Vagina (tissue), 2 donors: ENCODE data around the gene FYB1. TPM values are rescaled to one million over a fixed set of nuclear protein-coding genes. Genes with fewer than 3 reads are reported as not detected.
"Not testable (repeated sequence)": the region's sequence is repeated elsewhere in the genome, so short reads cannot be mapped to it uniquely, and the experiment has no call there.

Experiments used
- DNase-seq, 2 donors: peaks; one replicate each; pipeline ENCODE4 v3.0.0-alpha.2; 2017; ENCODE audit errors: extremely low spot score in 2 of 2
- H3K27ac ChIP-seq: fragments of 200-600 bp; sonication (generic); one replicate; pipeline ENCODE4 v1.5.1; 2019
- H3K27me3 ChIP-seq: fragments of 200-600 bp; sonication (generic); one replicate; pipeline ENCODE4 v1.5.1; 2019
- H3K36me3 ChIP-seq, 2 donors: fragments of 200-600 bp; sonication (generic); one replicate each; pipeline ENCODE4 v1.5.1; 2017 to 2019
- H3K4me1 ChIP-seq: fragments of 200-600 bp; sonication (generic); one replicate; pipeline ENCODE4 v1.5.1; 2019
- H3K4me3 ChIP-seq, 2 donors: fragments of 200-600 bp; sonication (generic); 1 replicate in 1 of 2; 2 replicates in 1 of 2; pipeline ENCODE4 v1.5.1; 2016 to 2019
- H3K9me3 ChIP-seq: fragments of 200-600 bp; sonication (generic); one replicate; pipeline ENCODE4 v1.5.1; 2019
- CTCF ChIP-seq, 3 experiments: fragments of 450-650 bp in 2 of 3; fragments of 200-600 bp in 1 of 3; sonication (generic) in 1 of 3; IDR thresholded peaks; one replicate each; pipeline ENCODE4 v1.5.1; 2017 to 2019; ENCODE audit warnings: antibody characterized with exemption in 3 of 3, mild to moderate bottlenecking in 2 of 3, moderate library complexity in 2 of 3
- POLR2A ChIP-seq, 2 donors: fragments of 450-650 bp; IDR thresholded peaks; one replicate each; pipeline ENCODE4 v1.6.1; 2017; ENCODE audit warnings: antibody characterized with exemption in 2 of 2, mild to moderate bottlenecking in 2 of 2, moderate library complexity in 2 of 2
- POLR2AphosphoS5 ChIP-seq, 2 donors: sonication (generic); formaldehyde crosslinking; IDR thresholded peaks; one replicate each; pipeline ENCODE4 v1.9.0; 2017; ENCODE audit warnings: antibody characterized with exemption in 2 of 2, mild to moderate bottlenecking in 2 of 2, low read depth in 1 of 2; ENCODE audit not compliant: insufficient read depth in 1 of 2
- intact Hi-C: fragments of 100-400 bp; cut with DNase I; formaldehyde crosslinking; loops from one replicate; pipeline ENCODE4 v1.15.1; 2023
- total RNA-seq: library from RNA; depleted of rRNA; stranded (reverse); fragments of >200 nt; gene quantifications from one replicate; pipeline ENCODE4 v1.2.3, GENCODE V29; 2016

FYB1 gene
- total RNA-seq, 1 donor from 2014 or later, result 10.8 TPM

- Histone ChIP-seq H3K27me3 (no peaks in the 10 kb centered on the region), H3K27ac (no peak overlapping the region), H3K4me1 (peaks cover 6% of the 10 kb centered on the region), H3K36me3 (no peaks in the 10 kb centered on the region), H3K9me3 (no peaks in the 10 kb centered on the region), H3K4me3 (no peak overlapping the region)
- intact Hi-C loops, result no loop called here
- no peak for DNase-seq
- TF ChIP-seq POLR2A (IDR thresholded peaks at IDR 0.05) (no peak), POLR2AphosphoS5 (IDR thresholded peaks at IDR 0.05; ENCODE audit: insufficient read depth in 1 of 2, low read depth in 1 of 2) (no peak), CTCF (IDR thresholded peaks at IDR 0.05) (no peak)
Observed at GRCh38 chr5:39224196-39224761, 4.9 kb upstream of the FYB1 start.

GRCh38 chr5:39223565-39224156, 4.3 kb upstream of the FYB1 start:
- H3K4me3 ChIP-seq, result no peak overlapping the region
- H3K27me3 ChIP-seq, result no peaks in the 10 kb centered on the region
- H3K27ac ChIP-seq, result no peak overlapping the region
- DNase-seq, result no peak
- peaks cover 12% of the 10 kb centered on the region for H3K4me1 ChIP-seq
- intact Hi-C loops, result no loop called here
- no peak for TF ChIP-seq CTCF (IDR thresholded peaks at IDR 0.05)
- no peak for TF ChIP-seq POLR2AphosphoS5 (IDR thresholded peaks at IDR 0.05; ENCODE audit: insufficient read depth in 1 of 2, low read depth in 1 of 2)
- no peak for TF ChIP-seq POLR2A (IDR thresholded peaks at IDR 0.05)
- H3K9me3 ChIP-seq, result no peaks in the 10 kb centered on the region
- no peaks in the 10 kb centered on the region for H3K36me3 ChIP-seq

- DNase-seq, H3K36me3 ChIP-seq, intact Hi-C loops, H3K27ac ChIP-seq, H3K27me3 ChIP-seq, H3K4me3 ChIP-seq, H3K9me3 ChIP-seq: not testable (repeated sequence)
- H3K4me1 ChIP-seq, result peaks cover 14% of the 10 kb centered on the region
Observed at GRCh38 chr5:39221671-39222070, 2.3 kb upstream of the FYB1 start.

GRCh38 chr5:39220280-39221030, 1.1 kb upstream of the FYB1 start:
- H3K27me3 ChIP-seq, result no peaks in the 10 kb centered on the region
- TF ChIP-seq POLR2AphosphoS5 (IDR thresholded peaks at IDR 0.05; ENCODE audit: insufficient read depth in 1 of 2, low read depth in 1 of 2), result no peak
- no peak for TF ChIP-seq POLR2A (IDR thresholded peaks at IDR 0.05)
- no peak for TF ChIP-seq CTCF (IDR thresholded peaks at IDR 0.05)
- H3K9me3 ChIP-seq, result no peaks in the 10 kb centered on the region
- H3K4me1 ChIP-seq, result peaks cover 14% of the 10 kb centered on the region
- no peak overlapping the region for H3K4me3 ChIP-seq
- no peaks in the 10 kb centered on the region for H3K36me3 ChIP-seq
- intact Hi-C loops, result no loop called here
- DNase-seq, result no peak
- peak overlapping the region; percentile 57 for H3K27ac ChIP-seq

GRCh38 chr5:39218482-39219402, 621 bp downstream of the FYB1 start:
- TF ChIP-seq CTCF (IDR thresholded peaks at IDR 0.05), result no peak
- no peak for TF ChIP-seq POLR2A (IDR thresholded peaks at IDR 0.05)
- TF ChIP-seq POLR2AphosphoS5 (IDR thresholded peaks at IDR 0.05; ENCODE audit: insufficient read depth in 1 of 2, low read depth in 1 of 2), result peak in 1 of 2 donors; percentile 65
- DNase-seq, result peak in 1 of 2 donors; percentile 92

More at GRCh38 chr5:39218482-39219402, 621 bp downstream of the FYB1 start:
- no peaks in the 10 kb centered on the region for H3K27me3 ChIP-seq
- H3K4me3 ChIP-seq, result peak overlapping the region in 1 of 2 donors; percentile 4
- peaks cover 14% of the 10 kb centered on the region for H3K4me1 ChIP-seq
- H3K27ac ChIP-seq, result peak overlapping the region; percentile 57
- intact Hi-C loops, result loop anchor here (2.0 to 10.0 kb wide), 2 partner anchors 64 to 346 kb away; no protein-coding TSS in a partner anchor
- H3K36me3 ChIP-seq, result no peaks in the 10 kb centered on the region
- H3K9me3 ChIP-seq, result no peaks in the 10 kb centered on the region
